ENCODE results near the gene VAV2.
"Not testable (repeated sequence)": the region's sequence is repeated elsewhere in the genome, so short reads cannot be mapped to it uniquely, and the experiment has no call there.

The VAV2 gene

DNA sequence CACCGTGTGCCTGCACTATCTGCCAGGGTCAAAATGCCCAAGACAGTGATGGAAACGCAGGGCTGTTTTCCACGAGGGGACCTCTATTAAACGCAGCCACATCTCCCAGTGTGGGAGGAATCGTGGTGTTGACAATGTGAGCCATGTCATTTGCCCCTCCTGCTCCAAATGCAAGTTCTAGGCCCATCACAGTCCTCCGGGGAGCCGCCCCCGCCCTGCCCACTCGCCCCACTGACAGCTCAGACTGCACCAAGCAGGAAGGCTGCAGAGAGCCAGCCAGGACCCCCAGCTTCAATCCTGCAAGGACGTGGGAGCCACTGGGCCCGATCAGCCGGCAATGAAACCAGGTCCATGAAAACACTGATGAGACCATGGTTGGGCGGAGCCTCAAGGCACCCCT lies 85.9 kb downstream of the VAV2 start:
- no peak overlapping the region for H3K27ac ChIP-seq
- TF ChIP-seq, protein P1, sequence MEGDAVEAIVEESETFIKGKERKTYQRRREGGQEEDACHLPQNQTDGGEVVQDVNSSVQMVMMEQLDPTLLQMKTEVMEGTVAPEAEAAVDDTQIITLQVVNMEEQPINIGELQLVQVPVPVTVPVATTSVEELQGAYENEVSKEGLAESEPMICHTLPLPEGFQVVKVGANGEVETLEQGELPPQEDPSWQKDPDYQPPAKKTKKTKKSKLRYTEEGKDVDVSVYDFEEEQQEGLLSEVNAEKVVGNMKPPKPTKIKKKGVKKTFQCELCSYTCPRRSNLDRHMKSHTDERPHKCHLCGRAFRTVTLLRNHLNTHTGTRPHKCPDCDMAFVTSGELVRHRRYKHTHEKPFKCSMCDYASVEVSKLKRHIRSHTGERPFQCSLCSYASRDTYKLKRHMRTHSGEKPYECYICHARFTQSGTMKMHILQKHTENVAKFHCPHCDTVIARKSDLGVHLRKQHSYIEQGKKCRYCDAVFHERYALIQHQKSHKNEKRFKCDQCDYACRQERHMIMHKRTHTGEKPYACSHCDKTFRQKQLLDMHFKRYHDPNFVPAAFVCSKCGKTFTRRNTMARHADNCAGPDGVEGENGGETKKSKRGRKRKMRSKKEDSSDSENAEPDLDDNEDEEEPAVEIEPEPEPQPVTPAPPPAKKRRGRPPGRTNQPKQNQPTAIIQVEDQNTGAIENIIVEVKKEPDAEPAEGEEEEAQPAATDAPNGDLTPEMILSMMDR (IDR thresholded peaks at IDR 0.05), result no peak
- no peak for TF ChIP-seq ZFX (IDR thresholded peaks at IDR 0.05; ENCODE audit: borderline replicate concordance)

DNA sequence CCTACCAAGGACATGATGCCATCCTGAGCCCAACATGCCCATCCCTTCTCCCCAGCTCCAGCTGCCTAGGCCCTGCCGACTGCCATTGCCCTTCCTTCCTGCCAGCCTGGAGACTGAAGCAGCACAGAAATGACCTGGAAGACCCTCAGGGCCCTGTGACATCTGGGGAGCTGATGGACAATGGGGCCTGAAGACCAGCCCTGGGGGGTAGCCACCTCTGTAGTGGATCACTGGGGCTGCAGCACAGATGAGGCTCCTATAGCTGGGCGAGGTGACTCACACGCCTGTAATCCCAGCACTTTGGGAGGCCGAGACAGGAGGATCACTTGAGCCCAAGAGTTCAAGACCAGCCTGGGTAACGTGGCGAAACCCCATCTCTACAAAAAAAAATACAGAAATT lies 86.6 kb downstream of the VAV2 start:
- TF ChIP-seq ZFX (IDR thresholded peaks at IDR 0.05; ENCODE audit: borderline replicate concordance), result no peak
- TF ChIP-seq, protein P1 (IDR thresholded peaks at IDR 0.05), result no peak
- no peak overlapping the region for H3K27ac ChIP-seq

DNA sequence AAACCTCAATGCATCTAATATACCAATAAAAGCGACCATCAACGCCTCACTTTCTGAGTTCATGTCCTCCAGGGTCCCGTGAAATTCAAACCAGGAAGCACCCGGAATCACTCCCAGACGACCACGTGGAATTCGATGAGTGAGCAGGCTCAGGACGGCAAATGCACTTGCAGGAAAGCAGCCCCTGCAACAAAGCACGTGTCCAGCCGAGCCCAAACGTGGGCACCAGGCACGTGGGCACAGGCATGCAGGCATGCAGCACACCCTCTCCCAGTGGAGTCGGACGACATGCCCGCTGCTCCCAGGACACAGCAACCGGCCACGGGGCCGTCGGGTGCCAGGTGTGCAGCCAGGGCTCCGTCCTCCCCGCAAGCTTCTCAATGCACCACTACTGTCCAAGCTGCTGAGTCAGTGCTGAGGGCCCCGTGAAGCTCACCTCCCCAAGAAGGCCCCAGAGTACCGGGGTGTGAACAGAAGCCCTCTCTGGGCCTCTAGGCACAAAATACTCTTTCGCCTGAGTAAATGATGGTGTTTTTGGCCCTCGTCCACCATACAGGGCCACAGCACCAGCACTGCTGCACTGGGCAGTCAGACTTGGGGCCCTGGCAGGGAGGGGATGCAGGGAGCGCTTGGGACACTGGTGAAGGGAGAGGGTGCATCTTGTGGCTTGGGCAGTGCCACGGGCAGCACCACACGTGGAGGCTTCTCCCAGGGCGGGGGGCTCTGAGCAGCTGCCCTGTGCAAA lies 87.6 kb downstream of the VAV2 start:
- H3K27ac ChIP-seq, result no peak overlapping the region

DNA sequence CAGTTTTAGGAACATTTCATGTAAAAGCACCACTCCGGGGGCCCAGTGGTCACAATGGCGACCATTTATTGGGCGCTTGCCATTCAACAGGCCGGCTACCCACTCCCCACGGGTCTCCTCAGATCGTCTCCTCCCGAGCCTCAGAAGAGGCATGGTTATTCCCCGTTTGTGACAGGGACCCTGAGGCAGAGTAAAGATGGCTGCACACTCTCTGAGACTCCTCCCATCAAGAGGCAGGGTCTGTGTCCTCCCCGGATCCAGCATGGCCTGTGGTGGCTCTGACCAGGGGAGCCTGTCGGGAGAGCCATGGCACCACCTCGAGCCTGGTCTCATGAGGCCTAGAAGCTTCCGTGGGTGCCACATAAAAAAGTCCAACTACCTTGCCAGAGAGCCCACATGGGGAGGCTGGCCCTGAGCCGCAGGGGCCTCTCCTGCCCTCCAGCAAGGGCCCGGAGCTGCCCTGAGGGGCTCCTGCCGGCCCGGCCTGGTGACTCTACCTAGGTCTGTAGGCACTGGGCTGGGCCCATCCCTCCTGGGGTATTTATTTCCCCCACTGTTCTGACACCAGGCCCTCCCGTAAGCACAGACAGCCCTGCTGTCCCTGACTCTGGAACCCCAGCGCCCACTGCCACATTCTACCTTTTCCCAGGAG lies 90.8 kb downstream of the VAV2 start:
- no peak overlapping the region for H3K27ac ChIP-seq
- TF ChIP-seq, protein P1 (IDR thresholded peaks at IDR 0.05), result no peak
- TF ChIP-seq ZFX (IDR thresholded peaks at IDR 0.05; ENCODE audit: borderline replicate concordance), result no peak

More for the DNA sequence above, 87.6 kb downstream of the VAV2 start:
- TF ChIP-seq, protein P1 (IDR thresholded peaks at IDR 0.05), result no peak
- no peak for TF ChIP-seq ZFX (IDR thresholded peaks at IDR 0.05; ENCODE audit: borderline replicate concordance)

DNA sequence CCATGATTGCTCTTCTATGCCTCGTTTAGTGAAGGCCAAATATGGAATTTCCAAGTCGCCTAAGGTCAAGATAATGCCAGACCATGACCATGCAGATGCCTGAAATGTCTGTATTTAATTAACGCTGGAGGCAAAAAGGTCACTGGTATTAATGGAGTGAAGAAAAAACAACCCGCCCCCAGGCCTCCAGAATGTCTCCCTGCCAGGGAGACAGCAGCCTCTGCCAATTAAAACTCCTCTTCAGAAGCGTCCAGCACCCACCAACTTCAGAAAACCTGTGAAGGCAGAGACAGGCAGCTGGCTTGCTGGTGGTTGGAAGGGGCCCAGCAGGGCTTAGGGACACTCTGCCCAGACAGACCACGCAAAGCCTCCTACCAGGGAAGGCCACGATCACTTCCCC lies 94.4 kb downstream of the VAV2 start:
- no peak for TF ChIP-seq ZFX (IDR thresholded peaks at IDR 0.05; ENCODE audit: borderline replicate concordance)
- TF ChIP-seq, protein P1 (IDR thresholded peaks at IDR 0.05), result no peak
- H3K27ac ChIP-seq, result no peak overlapping the region

DNA sequence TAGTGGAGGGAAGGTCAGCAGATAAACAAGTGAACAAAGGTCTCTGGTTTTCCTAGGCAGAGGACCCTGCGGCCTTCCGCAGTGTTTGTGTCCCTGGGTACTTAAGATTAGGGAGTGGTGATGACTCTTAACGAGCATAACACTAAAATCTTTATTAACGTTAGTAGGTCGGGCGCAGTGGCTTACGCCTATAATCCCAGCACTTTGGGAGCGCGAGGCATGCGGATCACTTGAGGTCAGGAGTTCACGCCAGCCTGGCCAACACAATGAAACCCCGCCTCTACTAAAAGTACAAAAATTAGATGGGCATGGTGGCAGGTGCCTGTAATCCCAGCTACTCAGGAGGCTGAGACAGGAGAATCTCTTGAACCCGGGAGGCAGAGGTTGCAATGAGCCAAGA lies 96.1 kb downstream of the VAV2 start:
- H3K27ac ChIP-seq, result not testable (repeated sequence)

DNA sequence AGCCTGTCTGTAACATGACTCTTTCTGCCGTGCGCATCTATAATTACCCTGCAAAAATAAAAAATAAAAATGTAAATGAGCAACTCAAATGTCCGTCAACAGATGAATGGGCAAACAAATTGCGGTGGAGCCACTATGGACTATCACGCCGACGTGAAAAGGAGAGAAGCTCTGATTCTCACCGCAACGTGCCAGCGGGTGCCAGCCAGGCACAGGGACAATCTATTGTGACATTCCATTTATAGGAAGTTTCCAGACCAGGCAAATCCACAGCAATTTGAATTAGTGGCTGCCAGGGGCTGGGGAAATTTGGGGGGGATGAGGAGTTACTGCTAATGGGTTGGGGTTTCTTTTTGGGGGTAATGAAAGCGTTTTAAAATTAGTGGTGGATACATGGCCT lies 96.8 kb downstream of the VAV2 start:
- TF ChIP-seq ZFX (IDR thresholded peaks at IDR 0.05; ENCODE audit: borderline replicate concordance), result no peak
- TF ChIP-seq, protein P1 (IDR thresholded peaks at IDR 0.05), result no peak
- H3K27ac ChIP-seq, result no peak overlapping the region
